ENCODE measurements around the gene PRTG. TPM values are rescaled to one million over a fixed set of nuclear protein-coding genes. Genes with fewer than 3 reads are reported as not detected.

Gene PRTG
- total and polyA plus RNA-seq, 2 donors (not counting 1 experiment from before 2014, with no cell fraction given), result 2.1 to 4.0 TPM

DNA sequence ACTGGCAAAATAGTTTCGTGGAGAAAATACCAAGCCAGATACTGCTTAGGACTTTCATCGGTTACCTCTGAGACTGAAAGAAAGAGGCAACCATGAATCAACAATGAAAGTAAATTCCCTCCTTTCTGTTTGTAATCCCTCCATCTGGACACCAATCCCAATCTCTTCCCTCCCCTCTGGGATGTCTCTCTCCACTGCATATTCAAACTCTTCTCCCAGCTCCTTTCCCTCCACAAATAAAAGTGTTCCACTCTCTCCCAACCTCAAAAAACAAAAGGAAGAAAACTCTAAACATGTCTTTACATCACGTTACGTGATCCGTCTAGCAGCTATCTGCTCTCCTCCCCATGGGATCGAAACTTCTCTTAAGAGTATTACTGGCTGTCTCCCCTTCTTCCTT, 55.2 kb downstream of the PRTG start:
- Histone ChIP-seq H3K36me3 (ENCODE audit: control insufficient read depth, insufficient read depth, low read length) (no peaks in the 10 kb centered on the region), H3K79me2 (ENCODE audit: control insufficient read depth, insufficient read depth, low read length) (no peaks in the 10 kb centered on the region), H3K4me2 (ENCODE audit: extremely low read depth, insufficient read depth, low read length) (no peak overlapping the region), H4K20me1 (ENCODE audit: control insufficient read depth, extremely low read depth, insufficient read depth, low read length) (no peaks in the 10 kb centered on the region), H2AFZ (ENCODE audit: low read length) (no peak overlapping the region), H3K9me3 (ENCODE audit: control insufficient read depth, insufficient read depth, low read depth, low read length) (no peaks in the 10 kb centered on the region), H3K4me1 (ENCODE audit: control insufficient read depth, extremely low read depth, insufficient read depth, low read length) (no peaks in the 10 kb centered on the region), H3K27me3 (ENCODE audit: control insufficient read depth, insufficient read depth, low read length) (no peaks in the 10 kb centered on the region), H3K4me3 (replicated peaks in 1 of 4; ENCODE audit: control extremely low read depth in 1 of 4, insufficient read depth in 1 of 4, low read depth in 3 of 4, low read length in 4 of 4) (no peak overlapping the region), H3K9ac (ENCODE audit: insufficient read depth, low read length) (no peak overlapping the region), H3K27ac (ENCODE audit: insufficient read depth, low read length) (no peak overlapping the region)
- DNase-seq (ENCODE audit: low read depth in 2 of 2), result no peak
- TF ChIP-seq EZH2 (IDR thresholded peaks at IDR 0.05; ENCODE audit: low read length, missing control alignments), result no peak

DNA sequence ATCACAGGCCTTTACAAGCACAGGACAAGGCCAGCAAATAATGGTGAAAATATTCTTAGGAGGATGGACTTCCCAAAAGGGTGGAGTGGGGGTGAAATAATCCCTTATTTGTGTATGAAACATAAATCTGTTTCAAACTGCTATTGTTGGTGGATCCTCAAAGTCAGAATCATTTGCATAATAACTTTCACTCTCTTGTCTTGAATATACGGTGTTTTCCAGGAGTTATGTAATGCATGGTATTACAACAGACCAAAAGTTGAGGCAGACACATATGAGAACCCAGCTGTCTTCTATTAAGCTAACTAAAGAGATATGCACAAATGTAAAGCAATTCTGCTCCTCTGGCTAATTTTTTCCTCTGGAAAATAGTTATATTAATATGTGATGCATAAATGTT, 57.7 kb downstream of the PRTG start:
- Histone ChIP-seq H3K4me1 (ENCODE audit: control insufficient read depth, extremely low read depth, insufficient read depth, low read length) (no peaks in the 10 kb centered on the region), H3K9me3 (ENCODE audit: control insufficient read depth, insufficient read depth, low read depth, low read length) (no peaks in the 10 kb centered on the region), H3K79me2 (ENCODE audit: control insufficient read depth, insufficient read depth, low read length) (no peaks in the 10 kb centered on the region), H3K27ac (ENCODE audit: insufficient read depth, low read length) (no peak overlapping the region), H3K36me3 (ENCODE audit: control insufficient read depth, insufficient read depth, low read length) (no peaks in the 10 kb centered on the region), H3K4me2 (ENCODE audit: extremely low read depth, insufficient read depth, low read length) (no peak overlapping the region), H3K9ac (ENCODE audit: insufficient read depth, low read length) (no peak overlapping the region), H3K4me3 (replicated peaks in 1 of 4; ENCODE audit: control extremely low read depth in 1 of 4, insufficient read depth in 1 of 4, low read depth in 3 of 4, low read length in 4 of 4) (no peak overlapping the region), H4K20me1 (ENCODE audit: control insufficient read depth, extremely low read depth, insufficient read depth, low read length) (no peaks in the 10 kb centered on the region), H3K27me3 (ENCODE audit: control insufficient read depth, insufficient read depth, low read length) (no peaks in the 10 kb centered on the region), H2AFZ (ENCODE audit: low read length) (no peak overlapping the region)
- TF ChIP-seq, protein P1, sequence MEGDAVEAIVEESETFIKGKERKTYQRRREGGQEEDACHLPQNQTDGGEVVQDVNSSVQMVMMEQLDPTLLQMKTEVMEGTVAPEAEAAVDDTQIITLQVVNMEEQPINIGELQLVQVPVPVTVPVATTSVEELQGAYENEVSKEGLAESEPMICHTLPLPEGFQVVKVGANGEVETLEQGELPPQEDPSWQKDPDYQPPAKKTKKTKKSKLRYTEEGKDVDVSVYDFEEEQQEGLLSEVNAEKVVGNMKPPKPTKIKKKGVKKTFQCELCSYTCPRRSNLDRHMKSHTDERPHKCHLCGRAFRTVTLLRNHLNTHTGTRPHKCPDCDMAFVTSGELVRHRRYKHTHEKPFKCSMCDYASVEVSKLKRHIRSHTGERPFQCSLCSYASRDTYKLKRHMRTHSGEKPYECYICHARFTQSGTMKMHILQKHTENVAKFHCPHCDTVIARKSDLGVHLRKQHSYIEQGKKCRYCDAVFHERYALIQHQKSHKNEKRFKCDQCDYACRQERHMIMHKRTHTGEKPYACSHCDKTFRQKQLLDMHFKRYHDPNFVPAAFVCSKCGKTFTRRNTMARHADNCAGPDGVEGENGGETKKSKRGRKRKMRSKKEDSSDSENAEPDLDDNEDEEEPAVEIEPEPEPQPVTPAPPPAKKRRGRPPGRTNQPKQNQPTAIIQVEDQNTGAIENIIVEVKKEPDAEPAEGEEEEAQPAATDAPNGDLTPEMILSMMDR (conservative IDR thresholded peaks at IDR 0.05 in 1 of 2, IDR thresholded peaks at IDR 0.05 in 1 of 2; ENCODE audit: low read depth in 1 of 2, low read length in 2 of 2), result no peak
- no peak for TF ChIP-seq EZH2 (IDR thresholded peaks at IDR 0.05; ENCODE audit: low read length, missing control alignments)
- DNase-seq (ENCODE audit: low read depth in 2 of 2), result peak in 1 of 2 donors; percentile 57

DNA sequence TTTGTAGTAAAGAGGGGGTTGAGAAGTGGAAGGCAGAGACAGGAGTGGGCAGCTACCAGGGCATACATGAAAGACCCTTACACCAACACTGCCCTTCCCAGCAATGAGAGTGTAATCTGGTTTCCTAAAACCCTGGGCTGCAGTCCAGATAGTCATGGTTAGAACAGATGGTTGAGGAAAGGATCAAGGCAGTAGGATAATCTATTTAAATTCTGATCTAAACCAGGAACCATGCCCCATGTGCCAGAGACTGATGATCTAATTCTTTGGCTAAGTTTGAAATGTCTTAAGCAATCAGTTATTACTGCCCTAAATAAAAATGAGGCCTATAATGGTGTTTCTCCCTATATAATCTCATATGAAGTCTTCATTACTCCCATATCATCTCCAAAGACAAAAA, 59.6 kb downstream of the PRTG start:
- Histone ChIP-seq H3K4me1 (ENCODE audit: control insufficient read depth, extremely low read depth, insufficient read depth, low read length) (no peaks in the 10 kb centered on the region), H4K20me1 (ENCODE audit: control insufficient read depth, extremely low read depth, insufficient read depth, low read length) (no peaks in the 10 kb centered on the region), H3K27me3 (ENCODE audit: control insufficient read depth, insufficient read depth, low read length) (no peaks in the 10 kb centered on the region), H3K4me3 (replicated peaks in 1 of 4; ENCODE audit: control extremely low read depth in 1 of 4, insufficient read depth in 1 of 4, low read depth in 3 of 4, low read length in 4 of 4) (no peak overlapping the region), H2AFZ (ENCODE audit: low read length) (no peak overlapping the region), H3K79me2 (ENCODE audit: control insufficient read depth, insufficient read depth, low read length) (no peaks in the 10 kb centered on the region), H3K27ac (ENCODE audit: insufficient read depth, low read length) (no peak overlapping the region), H3K9me3 (ENCODE audit: control insufficient read depth, insufficient read depth, low read depth, low read length) (no peaks in the 10 kb centered on the region), H3K9ac (ENCODE audit: insufficient read depth, low read length) (no peak overlapping the region), H3K36me3 (ENCODE audit: control insufficient read depth, insufficient read depth, low read length) (no peaks in the 10 kb centered on the region), H3K4me2 (ENCODE audit: extremely low read depth, insufficient read depth, low read length) (no peak overlapping the region)
- no peak for TF ChIP-seq EZH2 (IDR thresholded peaks at IDR 0.05; ENCODE audit: low read length, missing control alignments)
- TF ChIP-seq, protein P1 (conservative IDR thresholded peaks at IDR 0.05 in 1 of 2, IDR thresholded peaks at IDR 0.05 in 1 of 2; ENCODE audit: low read depth in 1 of 2, low read length in 2 of 2), result no peak
- peak; percentile 65 to 77 for DNase-seq (ENCODE audit: low read depth in 2 of 2)

All from fibroblast of lung (primary cell).